HG02678 (cell line): ENCODE measurements around the gene DEFB131B.
"Not testable (repeated sequence)": the region's sequence is repeated elsewhere in the genome, so short reads cannot be mapped to it uniquely, and the experiment has no call there.

Experiments
- ATAC-seq: cut with Tn5 transposase; IDR thresholded peaks from one replicate; pipeline ENCODE4 v1.9.1; 2021; ENCODE audit warnings: mild to moderate bottlenecking, moderate library complexity; ENCODE audit not compliant: unreplicated experiment

The DEFB131B gene

GRCh38 chr11:71910775-71911174 lies 32.5 kb downstream of the DEFB131B start:
- not testable (repeated sequence) for ATAC-seq

GRCh38 chr11:71911321-71911985 lies 33.2 kb downstream of the DEFB131B start:
- not testable (repeated sequence) for ATAC-seq

DNA sequence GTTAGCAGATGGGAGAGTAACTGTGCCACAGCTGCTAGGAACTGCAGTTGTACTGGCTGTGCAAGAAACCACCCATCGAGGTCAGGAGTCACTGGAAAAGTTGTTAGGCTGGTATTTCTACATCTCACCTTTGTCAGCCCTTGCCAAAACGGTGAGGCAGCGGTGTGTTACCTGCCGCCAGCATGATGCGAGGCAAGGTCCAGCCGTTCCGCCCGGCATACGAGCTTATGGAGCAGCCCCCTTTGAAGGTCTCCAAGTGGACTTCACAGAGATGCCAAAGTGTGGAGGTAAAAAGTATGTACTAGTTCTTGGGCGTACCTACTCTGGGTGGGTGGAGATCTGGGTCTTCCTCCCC lies 33.7 kb downstream of the DEFB131B start:
- ATAC-seq: not testable (repeated sequence)

- no peak for ATAC-seq
These were observed 35.7 kb downstream of the DEFB131B start for GRCh38 chr11:71913756-71914526.

- ATAC-seq: no peak
These were observed 36.5 kb downstream of the DEFB131B start for GRCh38 chr11:71914617-71915189.

- ATAC-seq: no peak
These were observed 39.4 kb downstream of the DEFB131B start for GRCh38 chr11:71917646-71918140.

GRCh38 chr11:71927820-71928736 lies 49.8 kb downstream of the DEFB131B start, which contains the start of gene XNDC1N:
Gene XNDC1N, minus strand, starts transcription at chr11:71928594. Its CDS starts 5,241 bp downstream, at chr11:71923353.
- peak; percentile 71 for ATAC-seq

DNA sequence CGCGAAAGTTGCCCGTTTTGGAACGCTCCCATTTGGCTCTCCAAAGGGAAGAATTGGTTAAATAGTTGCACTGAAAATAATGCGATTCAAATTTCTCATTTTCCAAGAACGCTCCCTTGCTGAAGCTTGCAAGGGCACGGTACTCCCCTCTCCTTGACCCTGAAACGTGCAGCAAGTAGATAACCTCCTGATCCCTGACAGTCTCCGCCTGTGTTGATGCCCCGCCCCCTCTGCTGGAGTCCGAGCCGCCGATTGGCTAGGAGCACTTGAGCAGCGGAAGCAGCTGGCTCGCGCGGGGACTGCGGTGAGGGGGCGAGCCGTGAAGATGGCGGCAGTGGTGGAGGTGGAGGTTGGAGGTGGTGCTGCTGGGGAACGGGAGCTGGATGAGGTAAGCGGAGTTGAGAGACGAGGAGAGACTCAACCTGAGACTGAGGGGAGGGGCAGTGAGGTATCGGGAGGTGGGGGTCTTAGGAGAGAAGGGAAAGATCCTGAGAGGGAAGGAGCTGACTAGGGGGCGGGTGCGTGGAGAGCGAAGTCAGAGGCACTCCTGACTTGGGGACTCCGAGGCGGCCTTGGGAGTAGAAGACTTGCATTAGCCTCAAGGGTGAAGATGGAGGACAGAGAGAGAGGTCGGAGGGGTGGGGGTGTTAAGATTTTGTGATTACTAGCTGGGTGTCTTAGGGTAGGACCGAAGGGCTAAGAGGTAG lies 50.6 kb downstream of the DEFB131B start, which contains the start of gene RNF121:
TSS of gene RNF121 (plus strand) at position 310 of the 707 bp plus-strand sequence. CDS start at position 326, 16 bp downstream.
- peak; percentile 87 for ATAC-seq

DNA sequence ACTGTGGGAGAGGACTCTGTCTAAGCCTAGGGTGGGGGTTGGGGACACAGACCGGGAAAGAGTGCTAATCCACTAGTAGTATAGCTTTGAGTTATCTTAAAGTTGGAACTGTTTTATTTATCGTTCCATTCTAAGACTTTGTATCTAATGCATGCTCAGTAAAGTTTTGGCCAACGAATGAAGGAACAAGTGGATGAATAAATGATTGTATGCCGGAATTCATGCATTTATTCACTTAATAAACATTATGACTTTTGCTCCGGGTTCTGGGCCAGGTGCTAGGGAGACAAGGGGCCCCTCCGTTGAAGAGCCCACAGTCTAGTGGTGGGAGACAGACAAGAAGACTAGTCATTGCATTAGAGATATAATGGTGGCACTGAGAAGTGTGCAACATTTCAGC lies 51.2 kb downstream of the DEFB131B start:
- no peak for ATAC-seq

- ATAC-seq: no peak
These were observed 52.4 kb downstream of the DEFB131B start for GRCh38 chr11:71930556-71931244.

- ATAC-seq: no peak
These were observed 53.0 kb downstream of the DEFB131B start for GRCh38 chr11:71931245-71931602.

GRCh38 chr11:71933141-71933933 lies 55.1 kb downstream of the DEFB131B start:
- ATAC-seq: no peak
